H1 (cell line): ENCODE data around the gene GAP43. TPM values are rescaled to one million over a fixed set of nuclear protein-coding genes. Genes with fewer than 3 reads are reported as not detected.

Experiments used
- CBX5 ChIP-seq: fragments of 300-800, 300-1000 bp; sonication (generic); IDR thresholded peaks from 2 replicates; pipeline ENCODE4 v1.7.1; 2016; ENCODE audit warnings: antibody characterized with exemption, low read length, low read depth
- CHD2 ChIP-seq: IDR thresholded peaks from 2 replicates; pipeline ENCODE4 v1.6.1; 2012; ENCODE audit warnings: low read length, improper control_type of control experiment
- GABPA ChIP-seq: IDR thresholded peaks from 2 replicates; pipeline ENCODE4 v1.6.1; 2011; ENCODE audit warnings: mild to moderate bottlenecking, low read length, moderate library complexity, borderline replicate concordance; ENCODE audit not compliant: insufficient read depth
- HDAC2 ChIP-seq, 2 experiments: fragments of 300-600 bp in 1 of 2; sonication (generic) in 1 of 2; IDR thresholded peaks; 2 replicates each; pipeline ENCODE4 v1.6.1; 2011 to 2012; ENCODE audit warnings: low read depth in 2 of 2, low read length in 2 of 2, mild to moderate bottlenecking in 2 of 2, moderate library complexity in 2 of 2, borderline replicate concordance in 1 of 2, inconsistent platforms in 1 of 2
- JUND ChIP-seq: IDR thresholded peaks from 2 replicates; pipeline ENCODE4 v1.6.1; 2011; ENCODE audit warnings: mild to moderate bottlenecking, improper control_type of control experiment, low read length
- POLR2A ChIP-seq, 2 experiments: IDR thresholded peaks; 1 replicate in 1 of 2; 2 replicates in 1 of 2; pipeline ENCODE4 v1.6.1; 2011; ENCODE audit warnings: low read depth in 2 of 2, low read length in 2 of 2, mild to moderate bottlenecking in 2 of 2; ENCODE audit errors: control extremely low read depth in 1 of 2
- SP4 ChIP-seq: IDR thresholded peaks from 2 replicates; pipeline ENCODE4 v1.6.1; 2012; ENCODE audit warnings: low read length, inconsistent platforms
- USF2 ChIP-seq: IDR thresholded peaks from 2 replicates; pipeline ENCODE4 v1.6.1; 2011; ENCODE audit warnings: low read length, improper control_type of control experiment
- polyA plus RNA-seq, 7 experiments: library from polyadenylated mRNA; depleted of rRNA in 3 of 7; stranded (reverse) in 5 of 7; unstranded in 2 of 7; fragments of >200 nt in 5 of 7; fragments of 200-250 nt in 2 of 7; gene quantifications; 1 replicate in 5 of 7; 2 replicates in 1 of 7; 4 replicates in 1 of 7; pipeline versions ENCODE4 v1.2.1 to v1.2.3, GENCODE V29; 2011 to 2013; ENCODE audit warnings: missing spikeins in 2 of 7, mixed read lengths in 2 of 7
- total RNA-seq: library from RNA; stranded (reverse); fragmentation: NEBNext Ultra II Directional; extraction: Animal tissue kit (Norgen Biotek cat#: 25700); gene quantifications from 2 replicates; pipeline ENCODE4 v1.2.1, GENCODE V29; 2021
- TF ChIP-seq, protein P1 (sequence below): fragments of 300-600 bp; sonication (generic); IDR thresholded peaks from 2 replicates; pipeline ENCODE4 v1.7.1; 2012; ENCODE audit warnings: low read length, moderate library complexity, mild to moderate bottlenecking, inconsistent platforms; ENCODE audit not compliant: insufficient replicate concordance

The GAP43 gene
- total and polyA plus RNA-seq, 2 of the 8 experiments (the other 6 are each of a cell fraction or from before 2014, with no cell fraction given) = 11.2 to 21.9 TPM

- TF ChIP-seq USF2 (no peak), POLR2A (IDR thresholded peaks at IDR 0.05; ENCODE audit: control extremely low read depth in 1 of 2, low read depth in 2 of 2, low read length in 2 of 2) (no peak), SP4 (no peak), CHD2 (no peak), HDAC2 (IDR thresholded peaks at IDR 0.05; ENCODE audit: borderline replicate concordance in 1 of 2, low read depth in 2 of 2, low read length in 2 of 2) (no peak), CBX5 (no peak), GABPA (no peak), JUND (no peak)
- TF ChIP-seq, protein P1, sequence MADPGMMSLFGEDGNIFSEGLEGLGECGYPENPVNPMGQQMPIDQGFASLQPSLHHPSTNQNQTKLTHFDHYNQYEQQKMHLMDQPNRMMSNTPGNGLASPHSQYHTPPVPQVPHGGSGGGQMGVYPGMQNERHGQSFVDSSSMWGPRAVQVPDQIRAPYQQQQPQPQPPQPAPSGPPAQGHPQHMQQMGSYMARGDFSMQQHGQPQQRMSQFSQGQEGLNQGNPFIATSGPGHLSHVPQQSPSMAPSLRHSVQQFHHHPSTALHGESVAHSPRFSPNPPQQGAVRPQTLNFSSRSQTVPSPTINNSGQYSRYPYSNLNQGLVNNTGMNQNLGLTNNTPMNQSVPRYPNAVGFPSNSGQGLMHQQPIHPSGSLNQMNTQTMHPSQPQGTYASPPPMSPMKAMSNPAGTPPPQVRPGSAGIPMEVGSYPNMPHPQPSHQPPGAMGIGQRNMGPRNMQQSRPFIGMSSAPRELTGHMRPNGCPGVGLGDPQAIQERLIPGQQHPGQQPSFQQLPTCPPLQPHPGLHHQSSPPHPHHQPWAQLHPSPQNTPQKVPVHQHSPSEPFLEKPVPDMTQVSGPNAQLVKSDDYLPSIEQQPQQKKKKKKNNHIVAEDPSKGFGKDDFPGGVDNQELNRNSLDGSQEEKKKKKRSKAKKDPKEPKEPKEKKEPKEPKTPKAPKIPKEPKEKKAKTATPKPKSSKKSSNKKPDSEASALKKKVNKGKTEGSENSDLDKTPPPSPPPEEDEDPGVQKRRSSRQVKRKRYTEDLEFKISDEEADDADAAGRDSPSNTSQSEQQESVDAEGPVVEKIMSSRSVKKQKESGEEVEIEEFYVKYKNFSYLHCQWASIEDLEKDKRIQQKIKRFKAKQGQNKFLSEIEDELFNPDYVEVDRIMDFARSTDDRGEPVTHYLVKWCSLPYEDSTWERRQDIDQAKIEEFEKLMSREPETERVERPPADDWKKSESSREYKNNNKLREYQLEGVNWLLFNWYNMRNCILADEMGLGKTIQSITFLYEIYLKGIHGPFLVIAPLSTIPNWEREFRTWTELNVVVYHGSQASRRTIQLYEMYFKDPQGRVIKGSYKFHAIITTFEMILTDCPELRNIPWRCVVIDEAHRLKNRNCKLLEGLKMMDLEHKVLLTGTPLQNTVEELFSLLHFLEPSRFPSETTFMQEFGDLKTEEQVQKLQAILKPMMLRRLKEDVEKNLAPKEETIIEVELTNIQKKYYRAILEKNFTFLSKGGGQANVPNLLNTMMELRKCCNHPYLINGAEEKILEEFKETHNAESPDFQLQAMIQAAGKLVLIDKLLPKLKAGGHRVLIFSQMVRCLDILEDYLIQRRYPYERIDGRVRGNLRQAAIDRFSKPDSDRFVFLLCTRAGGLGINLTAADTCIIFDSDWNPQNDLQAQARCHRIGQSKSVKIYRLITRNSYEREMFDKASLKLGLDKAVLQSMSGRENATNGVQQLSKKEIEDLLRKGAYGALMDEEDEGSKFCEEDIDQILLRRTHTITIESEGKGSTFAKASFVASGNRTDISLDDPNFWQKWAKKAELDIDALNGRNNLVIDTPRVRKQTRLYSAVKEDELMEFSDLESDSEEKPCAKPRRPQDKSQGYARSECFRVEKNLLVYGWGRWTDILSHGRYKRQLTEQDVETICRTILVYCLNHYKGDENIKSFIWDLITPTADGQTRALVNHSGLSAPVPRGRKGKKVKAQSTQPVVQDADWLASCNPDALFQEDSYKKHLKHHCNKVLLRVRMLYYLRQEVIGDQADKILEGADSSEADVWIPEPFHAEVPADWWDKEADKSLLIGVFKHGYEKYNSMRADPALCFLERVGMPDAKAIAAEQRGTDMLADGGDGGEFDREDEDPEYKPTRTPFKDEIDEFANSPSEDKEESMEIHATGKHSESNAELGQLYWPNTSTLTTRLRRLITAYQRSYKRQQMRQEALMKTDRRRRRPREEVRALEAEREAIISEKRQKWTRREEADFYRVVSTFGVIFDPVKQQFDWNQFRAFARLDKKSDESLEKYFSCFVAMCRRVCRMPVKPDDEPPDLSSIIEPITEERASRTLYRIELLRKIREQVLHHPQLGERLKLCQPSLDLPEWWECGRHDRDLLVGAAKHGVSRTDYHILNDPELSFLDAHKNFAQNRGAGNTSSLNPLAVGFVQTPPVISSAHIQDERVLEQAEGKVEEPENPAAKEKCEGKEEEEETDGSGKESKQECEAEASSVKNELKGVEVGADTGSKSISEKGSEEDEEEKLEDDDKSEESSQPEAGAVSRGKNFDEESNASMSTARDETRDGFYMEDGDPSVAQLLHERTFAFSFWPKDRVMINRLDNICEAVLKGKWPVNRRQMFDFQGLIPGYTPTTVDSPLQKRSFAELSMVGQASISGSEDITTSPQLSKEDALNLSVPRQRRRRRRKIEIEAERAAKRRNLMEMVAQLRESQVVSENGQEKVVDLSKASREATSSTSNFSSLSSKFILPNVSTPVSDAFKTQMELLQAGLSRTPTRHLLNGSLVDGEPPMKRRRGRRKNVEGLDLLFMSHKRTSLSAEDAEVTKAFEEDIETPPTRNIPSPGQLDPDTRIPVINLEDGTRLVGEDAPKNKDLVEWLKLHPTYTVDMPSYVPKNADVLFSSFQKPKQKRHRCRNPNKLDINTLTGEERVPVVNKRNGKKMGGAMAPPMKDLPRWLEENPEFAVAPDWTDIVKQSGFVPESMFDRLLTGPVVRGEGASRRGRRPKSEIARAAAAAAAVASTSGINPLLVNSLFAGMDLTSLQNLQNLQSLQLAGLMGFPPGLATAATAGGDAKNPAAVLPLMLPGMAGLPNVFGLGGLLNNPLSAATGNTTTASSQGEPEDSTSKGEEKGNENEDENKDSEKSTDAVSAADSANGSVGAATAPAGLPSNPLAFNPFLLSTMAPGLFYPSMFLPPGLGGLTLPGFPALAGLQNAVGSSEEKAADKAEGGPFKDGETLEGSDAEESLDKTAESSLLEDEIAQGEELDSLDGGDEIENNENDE = no peak
Measured at GRCh38 chr3:115697263-115698053, 74.1 kb downstream of the GAP43 start (continued).
